Measurements from ENCODE around the gene GNA14.

Gene GNA14

DNA sequence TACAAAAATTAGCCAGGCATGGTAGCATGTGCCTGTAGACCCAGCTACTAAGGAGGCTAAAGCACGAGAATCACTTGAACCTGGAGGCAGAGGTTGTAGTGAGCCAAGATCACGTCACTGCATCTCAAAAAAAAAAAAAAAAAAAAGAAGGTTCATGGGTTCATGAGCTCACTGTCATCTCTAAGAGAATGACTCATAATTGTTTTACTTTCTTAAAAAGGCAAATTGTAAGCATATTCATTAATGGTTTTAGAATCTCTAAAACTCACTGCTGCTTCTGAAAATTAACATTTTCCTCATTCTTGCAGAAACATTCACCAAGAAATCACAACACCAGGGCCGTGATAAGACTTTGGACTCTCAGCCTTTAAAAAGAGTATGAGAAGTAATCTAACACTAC lies 103.6 kb downstream of the GNA14 start:
- TF ChIP-seq, protein P1, sequence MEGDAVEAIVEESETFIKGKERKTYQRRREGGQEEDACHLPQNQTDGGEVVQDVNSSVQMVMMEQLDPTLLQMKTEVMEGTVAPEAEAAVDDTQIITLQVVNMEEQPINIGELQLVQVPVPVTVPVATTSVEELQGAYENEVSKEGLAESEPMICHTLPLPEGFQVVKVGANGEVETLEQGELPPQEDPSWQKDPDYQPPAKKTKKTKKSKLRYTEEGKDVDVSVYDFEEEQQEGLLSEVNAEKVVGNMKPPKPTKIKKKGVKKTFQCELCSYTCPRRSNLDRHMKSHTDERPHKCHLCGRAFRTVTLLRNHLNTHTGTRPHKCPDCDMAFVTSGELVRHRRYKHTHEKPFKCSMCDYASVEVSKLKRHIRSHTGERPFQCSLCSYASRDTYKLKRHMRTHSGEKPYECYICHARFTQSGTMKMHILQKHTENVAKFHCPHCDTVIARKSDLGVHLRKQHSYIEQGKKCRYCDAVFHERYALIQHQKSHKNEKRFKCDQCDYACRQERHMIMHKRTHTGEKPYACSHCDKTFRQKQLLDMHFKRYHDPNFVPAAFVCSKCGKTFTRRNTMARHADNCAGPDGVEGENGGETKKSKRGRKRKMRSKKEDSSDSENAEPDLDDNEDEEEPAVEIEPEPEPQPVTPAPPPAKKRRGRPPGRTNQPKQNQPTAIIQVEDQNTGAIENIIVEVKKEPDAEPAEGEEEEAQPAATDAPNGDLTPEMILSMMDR (IDR thresholded peaks at IDR 0.05) = no peak
- no peak for TF ChIP-seq ZFX (IDR thresholded peaks at IDR 0.05; ENCODE audit: borderline replicate concordance)
- no peak overlapping the region for H3K27ac ChIP-seq

DNA sequence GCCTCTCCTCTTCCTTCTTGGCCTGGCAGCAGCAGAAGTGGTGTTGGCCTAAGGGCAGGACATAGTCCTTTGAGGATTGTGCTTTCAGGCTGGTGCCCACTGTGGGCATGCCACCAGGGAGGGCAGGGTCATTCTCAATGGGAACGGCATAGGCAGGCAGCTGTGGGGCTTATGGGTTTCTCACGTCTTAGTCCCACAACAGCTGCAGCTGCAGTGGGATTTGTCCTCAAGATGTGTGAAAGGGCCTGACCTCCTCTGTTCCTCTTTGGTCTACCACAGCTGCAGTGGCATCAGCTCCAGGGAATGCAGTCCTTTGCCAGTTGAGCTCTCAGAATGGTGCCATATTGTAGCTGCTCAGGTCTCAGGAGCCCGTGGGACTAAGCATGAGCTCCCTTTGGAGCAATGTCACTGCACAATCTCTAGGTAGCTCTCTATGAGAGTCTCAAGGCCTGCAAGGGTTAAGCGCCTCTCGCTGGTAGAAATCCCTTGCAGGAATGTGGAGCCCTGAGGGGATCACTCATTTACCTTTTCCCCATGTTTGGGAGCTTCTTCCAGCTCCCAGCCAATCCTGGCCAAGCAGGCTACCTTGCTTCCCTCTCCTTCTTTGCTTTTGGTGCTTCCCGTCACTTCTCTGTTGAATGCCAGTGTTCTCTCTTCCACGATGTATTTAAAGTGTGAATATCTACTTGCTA lies 104.8 kb downstream of the GNA14 start:
- TF ChIP-seq, protein P1 (IDR thresholded peaks at IDR 0.05) = no peak
- TF ChIP-seq ZFX (IDR thresholded peaks at IDR 0.05; ENCODE audit: borderline replicate concordance) = no peak
- H3K27ac ChIP-seq = no peak overlapping the region

DNA sequence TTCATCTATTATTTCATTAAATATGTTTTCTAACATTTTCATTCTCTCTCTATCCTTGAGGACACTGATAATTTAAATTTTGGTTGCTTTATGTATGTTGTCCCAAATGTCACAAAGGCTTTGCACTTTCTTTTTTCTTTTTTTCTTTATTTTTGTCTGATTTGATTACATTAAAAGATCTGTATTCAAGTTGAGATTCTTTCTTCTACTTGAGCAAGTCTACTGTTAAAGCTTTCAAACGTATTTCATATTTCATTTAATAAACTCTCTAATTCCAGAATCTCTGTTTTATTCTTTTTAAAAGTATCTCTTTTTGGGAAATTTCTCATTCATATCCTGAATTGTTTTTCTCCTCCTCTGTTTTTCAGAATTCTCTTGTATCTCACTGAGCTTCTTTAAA lies 106.5 kb downstream of the GNA14 start:
- H3K27ac ChIP-seq = no peak overlapping the region

DNA sequence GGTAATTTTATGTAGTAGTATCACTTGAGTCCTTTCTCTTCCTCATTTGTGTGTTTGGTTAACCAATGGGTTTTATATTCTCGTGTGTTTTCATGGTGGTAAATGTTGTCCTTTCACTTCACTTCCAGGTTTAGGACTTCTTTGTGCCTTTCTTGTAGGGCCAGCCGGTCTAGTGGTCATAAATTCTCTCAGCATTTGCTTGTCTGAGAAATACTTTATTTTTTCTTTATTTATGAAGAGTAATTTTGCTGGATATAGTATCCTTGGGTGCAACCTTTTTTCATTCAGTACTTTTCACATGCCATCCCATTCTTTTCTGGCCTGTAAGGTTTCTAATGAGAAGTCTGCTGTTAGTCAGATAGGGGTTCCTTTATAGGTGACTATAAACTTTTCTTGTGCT lies 107.1 kb downstream of the GNA14 start:
- TF ChIP-seq ZFX (IDR thresholded peaks at IDR 0.05; ENCODE audit: borderline replicate concordance) = no peak
- TF ChIP-seq, protein P1 (IDR thresholded peaks at IDR 0.05) = no peak
- H3K27ac ChIP-seq = no peak overlapping the region

More for the DNA sequence above, 106.5 kb downstream of the GNA14 start:
- TF ChIP-seq, protein P1 (IDR thresholded peaks at IDR 0.05) = no peak
- TF ChIP-seq ZFX (IDR thresholded peaks at IDR 0.05; ENCODE audit: borderline replicate concordance) = no peak

DNA sequence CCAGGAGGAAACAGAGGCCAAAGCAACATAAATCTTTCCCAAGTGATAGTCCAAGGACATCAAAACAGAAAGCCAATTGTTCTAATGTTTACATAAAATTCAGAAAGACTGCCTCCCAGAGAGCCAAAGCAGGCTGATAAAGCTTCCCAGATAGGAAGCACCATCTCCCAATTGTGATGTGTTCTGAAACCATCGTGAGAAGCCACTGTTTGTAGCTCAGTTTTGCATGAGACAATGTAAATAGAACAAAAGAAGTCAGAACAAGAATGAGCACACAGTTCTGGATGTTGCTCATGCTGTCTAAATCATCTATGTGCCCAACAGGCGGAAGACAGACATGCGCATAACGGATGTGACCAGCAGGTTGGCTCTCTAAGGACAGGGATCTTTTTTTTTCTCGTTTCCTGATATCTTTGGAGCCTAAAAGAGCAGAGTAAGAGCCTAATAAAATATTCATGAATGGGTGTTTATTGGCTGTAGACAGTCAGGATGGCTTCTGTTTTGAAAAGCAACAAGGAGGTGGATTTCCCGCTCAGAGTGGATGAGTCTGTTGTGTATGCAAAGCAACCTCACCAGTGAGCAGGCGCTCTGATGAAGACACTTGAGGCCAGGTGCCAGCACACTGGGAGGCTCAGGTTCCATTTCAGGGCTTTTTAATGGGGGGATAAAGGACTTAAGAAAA lies 113.6 kb downstream of the GNA14 start:
- TF ChIP-seq, protein P1 (IDR thresholded peaks at IDR 0.05) = no peak
- no peak for TF ChIP-seq ZFX (IDR thresholded peaks at IDR 0.05; ENCODE audit: borderline replicate concordance)
- no peak overlapping the region for H3K27ac ChIP-seq

DNA sequence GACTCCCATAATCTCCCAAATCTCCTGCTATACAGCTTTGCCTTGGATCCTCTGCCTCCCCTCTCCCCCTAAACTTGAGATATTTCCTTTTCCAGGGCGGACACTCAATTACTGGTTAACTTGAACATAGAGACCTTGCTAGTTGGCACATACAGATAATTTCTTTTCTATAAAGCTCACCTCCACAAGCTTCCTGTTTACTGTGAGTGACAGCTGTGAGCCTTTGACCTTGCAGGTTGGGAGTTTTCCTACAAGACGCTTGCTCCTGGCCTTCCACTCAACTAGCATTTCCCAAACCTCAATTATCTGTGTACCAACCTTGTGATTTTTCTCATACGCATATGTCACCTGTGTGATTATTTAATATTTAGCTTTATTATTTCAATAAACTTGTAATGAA lies 114.5 kb downstream of the GNA14 start:
- TF ChIP-seq ZFX (IDR thresholded peaks at IDR 0.05; ENCODE audit: borderline replicate concordance) = no peak
- TF ChIP-seq, protein P1 (IDR thresholded peaks at IDR 0.05) = no peak

DNA sequence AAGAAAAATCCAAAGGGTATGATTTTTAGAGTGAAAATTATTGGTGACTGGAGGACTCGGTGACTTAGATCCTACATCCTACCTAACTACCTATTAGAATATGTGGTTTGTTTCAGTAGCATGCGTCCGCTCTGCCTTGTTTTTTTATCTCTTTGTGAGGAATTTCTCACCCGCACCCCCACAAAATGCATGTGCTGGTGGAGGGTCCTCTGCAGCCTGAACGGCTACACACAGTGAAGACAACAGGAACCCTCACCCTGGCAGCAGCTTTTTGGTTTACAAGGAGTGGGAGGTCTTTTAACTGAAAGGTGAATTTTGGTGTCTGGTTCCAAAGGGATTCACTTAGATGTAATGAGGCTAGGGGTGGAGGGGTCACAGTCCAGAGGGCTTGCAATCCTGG lies 115.5 kb downstream of the GNA14 start:
- no peak overlapping the region for H3K27ac ChIP-seq

More for the DNA sequence above, 114.5 kb downstream of the GNA14 start:
- no peak overlapping the region for H3K27ac ChIP-seq

More for the DNA sequence above, 115.5 kb downstream of the GNA14 start:
- TF ChIP-seq, protein P1 (IDR thresholded peaks at IDR 0.05) = no peak
- TF ChIP-seq ZFX (IDR thresholded peaks at IDR 0.05; ENCODE audit: borderline replicate concordance) = no peak
